GM18951 (cell line): ENCODE data around the gene KLRK1.
"Not testable (repeated sequence)": the region's sequence is repeated elsewhere in the genome, so short reads cannot be mapped to it uniquely, and the experiment has no call there.

Experiments used
- POLR2A ChIP-seq: IDR thresholded peaks from 4 replicates; pipeline ENCODE4 v1.6.1; 2011; ENCODE audit warnings: mild to moderate bottlenecking; ENCODE audit not compliant: insufficient read length, insufficient read depth; ENCODE audit errors: extremely low read depth
- in situ Hi-C: fragments of 300-500 bp; cut with MboI; formaldehyde crosslinking; loops from one replicate; pipeline ENCODE4 v1.12.0; 2022; ENCODE audit warnings: low sequenced_read_pairs, mixed read lengths, inconsistent platforms; ENCODE audit not compliant: unreplicated experiment

KLRK1 gene

DNA sequence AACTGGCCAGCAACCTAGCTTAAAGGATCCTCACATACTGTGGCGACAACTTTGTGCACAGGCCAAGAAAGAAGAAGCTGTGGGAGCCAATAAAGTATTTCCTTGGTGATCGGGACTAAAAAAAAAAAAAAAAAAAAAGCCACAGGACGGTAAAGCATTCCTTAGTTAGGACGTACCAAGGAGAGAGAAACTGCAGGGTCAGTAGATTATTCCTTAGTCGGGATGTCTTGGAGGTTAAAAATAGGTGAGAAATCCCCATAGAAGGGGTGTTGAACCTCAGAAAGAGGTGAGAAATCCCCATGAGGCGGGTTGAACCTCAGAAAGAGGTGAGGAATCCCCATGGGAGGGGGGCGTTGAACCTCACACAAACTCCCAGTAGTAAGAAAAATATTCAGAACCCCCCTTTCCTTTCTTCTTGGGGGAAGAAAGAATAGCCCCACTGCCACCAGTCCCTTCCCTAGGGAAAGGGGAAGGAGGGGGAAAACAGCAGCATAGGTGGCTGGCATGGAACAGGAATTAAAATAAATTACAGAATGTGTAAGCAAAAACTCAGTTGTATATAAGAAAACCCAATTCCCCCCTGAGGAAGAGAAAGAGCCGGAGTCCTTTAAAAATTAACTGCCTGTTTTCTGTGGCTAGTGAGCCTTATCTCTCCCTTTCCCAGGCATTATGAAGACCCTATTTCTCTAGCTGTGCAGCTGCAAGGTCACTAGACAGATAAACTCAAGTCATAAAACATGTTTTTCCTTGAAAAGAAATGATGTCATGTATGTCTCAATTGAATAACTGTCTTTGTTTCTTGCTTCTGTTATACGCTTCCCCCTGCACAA lies 26.8 kb downstream of the KLRK1 start:
- no peak for TF ChIP-seq POLR2A
- in situ Hi-C loops = no loop called here

DNA sequence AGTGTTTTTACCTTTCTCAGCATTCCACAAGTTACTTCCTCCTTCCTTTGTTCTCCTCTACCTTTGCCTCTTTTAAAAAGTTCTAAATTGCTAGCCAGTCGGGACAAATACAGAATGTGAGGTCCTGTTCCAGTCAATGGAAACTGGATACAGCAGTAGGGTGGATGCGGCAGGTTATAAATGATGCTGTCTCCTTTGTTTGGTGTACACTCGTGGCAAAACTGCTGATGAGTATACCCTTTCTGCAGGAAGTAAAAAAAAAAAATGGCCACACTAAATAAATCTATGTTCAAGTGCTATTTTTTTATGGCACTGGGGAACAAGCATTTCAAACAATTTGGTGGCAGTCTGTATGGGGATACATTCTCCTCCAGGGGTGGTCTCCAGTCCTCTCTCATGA lies 27.5 kb downstream of the KLRK1 start:
- in situ Hi-C loops = no loop called here
- no peak for TF ChIP-seq POLR2A

DNA sequence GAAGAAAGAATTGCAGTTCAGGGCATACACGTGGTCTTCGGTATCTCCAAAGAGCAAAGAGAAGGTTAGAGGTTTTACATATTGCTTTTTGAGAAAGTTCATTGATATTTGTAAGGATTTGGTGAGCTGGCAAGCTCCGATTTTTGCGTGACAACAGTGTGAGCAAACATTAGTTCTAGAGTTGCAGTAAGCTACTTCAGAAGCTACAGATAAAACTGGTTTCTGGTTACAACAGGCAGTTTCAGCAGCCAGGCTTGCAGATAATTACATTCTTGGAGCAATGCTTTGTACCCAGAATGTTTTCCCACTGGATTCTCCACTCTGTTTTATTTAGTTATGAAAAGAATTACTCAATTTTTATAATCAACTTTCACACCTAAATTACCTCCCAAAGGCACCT lies 28.2 kb downstream of the KLRK1 start:
- in situ Hi-C loops = no loop called here
- TF ChIP-seq POLR2A = no peak

DNA sequence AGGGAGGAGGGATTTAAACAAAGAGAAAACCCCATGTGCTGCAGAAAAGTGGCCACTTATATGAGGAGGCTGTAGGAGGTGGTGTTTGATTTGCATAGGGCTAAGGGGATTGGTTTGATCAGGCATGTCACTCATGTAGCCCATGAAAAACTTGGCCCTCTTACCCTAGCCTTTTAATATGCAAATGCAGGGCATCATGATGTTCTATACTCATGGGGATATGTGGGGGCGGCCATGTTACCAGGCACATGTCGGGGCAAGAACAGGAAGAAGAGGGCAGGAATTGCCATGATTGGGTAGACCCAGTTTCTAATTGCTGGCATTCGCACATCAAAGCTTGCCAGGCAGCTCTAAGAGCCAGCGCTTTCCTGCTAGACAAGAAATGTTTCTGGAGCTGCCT lies 28.8 kb downstream of the KLRK1 start:
- TF ChIP-seq POLR2A = no peak
- in situ Hi-C loops = no loop called here

DNA sequence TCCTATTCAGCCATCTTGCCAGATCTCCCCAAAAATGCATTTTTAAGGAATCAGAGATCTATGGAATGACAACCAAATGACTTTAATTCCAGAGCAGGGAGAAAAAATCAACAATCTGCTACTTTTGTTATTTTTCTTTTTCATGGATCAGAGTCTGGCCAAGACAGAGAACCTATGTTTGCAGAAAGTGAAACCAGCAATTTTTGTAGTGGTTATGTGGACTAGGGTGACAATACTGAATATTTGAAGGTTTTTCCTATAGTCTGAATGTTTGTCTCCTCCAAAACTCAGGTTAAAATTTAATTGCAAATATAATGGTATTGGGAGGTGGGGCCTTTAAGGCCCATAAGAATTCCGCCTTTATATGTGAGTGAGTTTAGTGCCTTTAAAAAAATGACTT lies 30.9 kb downstream of the KLRK1 start:
- TF ChIP-seq POLR2A = no peak
- in situ Hi-C loops = no loop called here

DNA sequence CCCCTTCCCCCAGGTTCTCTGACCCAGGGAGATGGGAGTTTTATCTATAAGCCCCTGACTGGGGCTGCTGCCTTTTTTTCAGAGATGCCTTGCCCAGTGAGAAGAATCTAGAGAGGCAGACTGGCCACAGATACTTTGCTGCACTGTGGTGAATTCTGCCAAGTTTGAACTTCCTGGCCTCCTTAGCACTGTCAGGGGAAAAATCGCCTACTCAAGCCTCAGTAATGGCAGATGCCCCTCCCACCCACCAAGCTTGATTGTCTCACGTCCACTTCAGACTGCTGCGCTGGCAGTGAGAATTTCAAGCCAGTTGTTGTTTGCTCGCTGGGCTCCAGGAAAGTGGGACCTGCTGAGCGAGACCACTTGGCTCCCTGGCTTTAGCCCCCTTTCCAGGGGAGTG lies 31.7 kb downstream of the KLRK1 start:
- no peak for TF ChIP-seq POLR2A
- in situ Hi-C loops = no loop called here

DNA sequence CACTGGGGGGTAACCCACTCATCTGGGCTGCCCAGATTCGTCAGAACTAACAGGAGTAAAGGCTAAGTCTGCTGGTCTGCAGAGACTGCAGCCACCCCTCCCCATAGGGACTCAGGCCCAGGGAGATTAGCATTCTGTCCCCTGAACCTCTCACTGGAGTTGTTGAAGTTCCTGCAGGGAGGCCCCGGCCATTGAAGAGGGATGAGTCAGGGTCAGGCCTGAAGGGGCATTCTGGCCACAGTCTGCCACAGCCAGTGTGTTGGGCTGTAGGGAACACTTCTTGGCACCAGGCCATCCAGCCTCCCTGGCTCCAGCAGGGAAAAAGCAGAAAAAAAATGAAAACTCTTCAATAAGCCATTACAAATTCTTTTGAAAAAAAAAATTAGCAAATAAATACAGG lies 35.3 kb downstream of the KLRK1 start:
- in situ Hi-C loops = no loop called here

DNA sequence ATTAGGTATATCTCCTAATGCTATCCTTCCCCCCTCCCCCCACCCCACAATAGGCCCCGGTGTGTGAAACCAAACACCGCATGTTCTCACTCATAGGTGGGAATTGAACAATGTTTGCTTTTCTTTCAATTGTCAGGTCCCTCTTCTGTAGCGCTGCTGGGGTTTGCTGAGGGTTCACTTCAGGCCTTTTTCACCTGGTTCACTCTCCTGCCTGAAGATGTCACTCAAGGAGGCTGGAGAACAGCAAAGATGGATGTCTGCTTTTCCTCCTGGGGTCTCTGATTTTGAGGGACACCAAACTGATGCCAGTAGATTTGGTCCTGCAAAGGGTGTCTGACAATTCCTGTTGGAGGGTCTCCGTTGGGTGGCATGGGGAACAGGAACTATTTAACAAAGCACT lies 35.8 kb downstream of the KLRK1 start:
- in situ Hi-C loops = no loop called here
- TF ChIP-seq POLR2A = no peak

More for the DNA sequence above, 35.3 kb downstream of the KLRK1 start:
- TF ChIP-seq POLR2A = no peak

DNA sequence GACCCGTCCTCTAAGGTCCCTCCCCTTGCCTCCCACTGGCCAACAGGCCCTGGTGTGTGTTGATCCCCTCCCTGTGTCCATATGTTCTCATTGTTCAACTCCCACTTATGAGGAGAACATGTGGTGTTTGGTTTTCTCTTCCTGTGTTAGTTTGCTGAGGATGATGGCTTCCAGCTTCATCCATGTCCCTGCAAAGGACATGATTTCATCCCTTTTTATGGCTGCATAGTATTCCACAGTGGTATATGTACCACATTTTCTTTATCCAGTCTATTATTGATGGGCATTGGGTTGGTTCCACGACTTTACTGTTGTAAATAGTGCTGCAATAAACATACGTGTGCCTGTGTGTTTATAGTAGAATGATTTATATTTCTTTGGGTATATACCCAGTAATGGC lies 38.4 kb downstream of the KLRK1 start:
- in situ Hi-C loops = not testable (repeated sequence)

DNA sequence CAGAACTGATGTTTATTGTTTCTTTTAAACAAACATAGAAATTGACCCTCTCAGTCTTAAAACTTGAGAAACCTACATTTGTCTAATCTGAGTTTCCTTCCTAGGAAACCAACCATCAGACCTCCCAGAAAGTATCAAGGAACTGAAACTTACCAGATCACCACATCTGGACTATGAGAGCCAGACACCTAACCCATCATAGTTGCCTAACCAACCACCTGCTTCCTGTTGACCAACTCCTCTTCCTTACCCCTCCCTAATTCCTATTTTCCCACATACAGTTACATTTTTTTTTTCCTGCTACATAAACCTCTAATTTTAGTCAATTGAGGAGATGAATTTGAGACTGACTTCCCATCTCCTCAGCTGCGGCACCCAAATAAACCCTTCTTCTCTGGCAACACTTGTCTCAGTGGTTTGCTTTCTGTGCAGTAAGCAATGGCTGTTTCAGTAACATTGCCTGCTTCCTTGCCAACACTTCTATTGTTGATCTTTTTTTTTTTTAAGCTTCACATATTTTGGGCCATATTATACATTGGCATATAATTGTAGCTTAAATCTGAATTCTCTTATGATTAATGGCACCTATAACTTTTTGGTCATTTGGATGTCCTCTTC lies 47.8 kb downstream of the KLRK1 start:
- no peak for TF ChIP-seq POLR2A
- in situ Hi-C loops = no loop called here

DNA sequence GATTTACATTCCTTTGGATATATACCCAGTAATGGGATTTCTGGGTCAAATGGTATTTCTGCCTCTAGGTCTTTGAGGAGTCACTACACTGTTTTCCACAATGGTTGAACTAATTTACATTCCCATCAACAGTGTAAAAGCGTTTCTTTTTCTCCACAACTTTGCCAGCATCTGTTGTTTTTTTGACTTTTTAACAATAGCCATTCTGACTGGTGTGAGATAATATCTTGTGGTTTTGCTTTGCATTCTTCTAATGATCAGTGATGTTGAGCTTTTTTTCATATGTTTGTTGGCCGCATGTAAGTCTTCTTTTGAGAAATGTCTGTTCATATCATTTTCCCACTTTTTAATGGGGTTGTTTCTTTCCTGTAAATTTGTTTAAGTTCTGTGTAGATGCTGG lies 48.9 kb downstream of the KLRK1 start:
- in situ Hi-C loops = not testable (repeated sequence)

DNA sequence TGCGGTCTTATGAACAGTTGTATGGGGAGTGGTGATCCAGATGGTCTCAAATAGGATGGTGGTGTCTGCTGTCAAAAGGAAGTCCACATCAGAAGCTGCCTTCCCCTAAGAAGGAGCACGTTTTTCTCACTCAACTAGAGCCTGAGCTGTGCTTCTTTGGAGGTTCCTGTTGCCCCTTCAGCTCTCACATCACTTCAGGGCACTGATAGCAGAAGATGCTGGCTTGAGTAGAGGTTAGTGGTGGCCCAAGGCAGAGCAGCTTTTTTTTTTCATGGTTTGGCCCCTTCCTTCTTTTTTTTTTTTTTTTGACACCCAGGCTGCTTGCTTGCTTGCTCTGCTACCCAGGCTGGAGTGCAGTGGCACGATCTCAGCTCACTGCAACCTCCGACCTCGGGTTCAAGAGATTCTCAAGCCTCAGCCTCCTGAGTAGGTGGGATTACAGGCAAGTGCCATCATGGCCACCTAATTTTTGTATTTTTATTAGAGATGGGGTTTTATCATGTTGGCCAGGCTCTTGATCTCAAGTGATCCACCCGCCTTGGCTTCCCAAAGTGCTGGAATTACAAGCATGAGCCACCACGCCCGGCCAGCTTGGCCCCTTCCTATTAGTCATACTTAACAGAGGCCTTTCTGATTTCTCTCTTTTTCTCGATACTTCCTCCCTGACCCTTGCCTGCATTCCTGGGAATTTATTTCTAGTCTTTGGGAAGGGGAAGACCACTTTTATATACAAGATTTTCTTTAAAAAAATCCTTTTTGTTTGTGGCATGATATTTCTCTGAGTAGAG lies 50.6 kb downstream of the KLRK1 start:
- in situ Hi-C loops = no loop called here
- TF ChIP-seq POLR2A = no peak

DNA sequence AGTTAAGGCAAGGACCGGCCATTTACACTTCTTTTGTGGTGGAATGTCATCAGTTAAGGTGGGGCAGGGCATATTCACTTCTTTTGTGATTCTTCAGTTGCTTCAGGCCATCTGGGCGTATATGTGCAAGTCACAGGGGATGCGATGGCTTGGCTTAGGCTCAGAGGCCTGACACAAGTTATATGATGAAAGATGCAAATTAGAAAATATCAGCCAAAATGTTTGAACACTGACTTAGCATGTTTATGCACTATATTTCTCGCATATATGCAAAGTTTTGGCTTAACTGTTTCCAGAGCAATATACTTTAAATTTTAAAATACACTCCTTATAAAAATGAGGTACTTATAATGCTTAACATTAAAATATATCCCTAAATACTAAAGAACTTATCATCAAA lies 51.4 kb downstream of the KLRK1 start:
- in situ Hi-C loops = not testable (repeated sequence)

DNA sequence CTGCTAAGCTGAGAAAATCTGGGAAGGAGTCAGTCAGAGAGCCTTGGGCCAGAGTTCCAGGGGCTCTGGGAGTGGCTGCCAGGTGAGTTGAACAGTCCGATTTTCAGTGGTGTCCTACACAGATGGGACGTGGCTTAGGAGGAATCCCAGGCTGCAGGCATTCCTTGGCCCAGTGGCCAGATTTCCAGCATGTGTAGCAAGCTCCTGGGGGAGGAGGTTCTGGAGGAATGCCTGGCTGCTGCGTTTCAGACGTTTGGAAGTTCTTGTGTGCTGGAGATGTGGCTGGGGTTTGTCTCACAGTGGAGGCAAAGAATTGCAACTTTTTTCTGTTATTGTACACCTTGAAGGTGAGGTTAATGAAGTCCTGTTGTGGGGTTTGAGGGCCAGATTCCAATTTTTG lies 53.6 kb downstream of the KLRK1 start:
- in situ Hi-C loops = not testable (repeated sequence)

DNA sequence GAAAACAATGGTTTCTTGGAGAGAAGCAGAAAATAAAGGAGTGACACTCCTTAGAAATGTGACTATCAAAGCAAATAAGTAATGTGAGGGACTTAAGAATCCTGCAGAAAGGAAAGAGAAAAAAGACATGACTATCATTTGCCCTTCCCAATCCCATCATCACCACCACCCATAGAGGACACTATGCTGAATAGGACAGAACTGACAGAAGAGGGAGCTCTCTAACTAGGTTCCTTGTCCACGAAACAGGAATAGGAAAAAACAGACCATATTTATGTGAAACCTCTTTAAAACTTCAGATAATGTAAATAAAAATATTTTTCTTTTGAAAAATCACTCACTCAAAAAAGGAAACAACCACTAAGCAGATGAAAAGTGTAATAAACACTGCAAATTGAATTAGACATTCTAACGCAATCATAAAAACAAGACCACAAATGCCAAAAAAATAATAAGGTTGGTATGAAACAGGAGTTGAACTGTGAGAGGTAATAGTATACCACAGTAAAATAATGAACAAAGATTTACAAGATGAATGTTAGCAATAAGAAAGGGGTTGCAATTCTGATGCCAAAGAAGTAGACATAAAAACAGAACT lies 58.1 kb downstream of the KLRK1 start:
- TF ChIP-seq POLR2A = no peak
- in situ Hi-C loops = no loop called here

DNA sequence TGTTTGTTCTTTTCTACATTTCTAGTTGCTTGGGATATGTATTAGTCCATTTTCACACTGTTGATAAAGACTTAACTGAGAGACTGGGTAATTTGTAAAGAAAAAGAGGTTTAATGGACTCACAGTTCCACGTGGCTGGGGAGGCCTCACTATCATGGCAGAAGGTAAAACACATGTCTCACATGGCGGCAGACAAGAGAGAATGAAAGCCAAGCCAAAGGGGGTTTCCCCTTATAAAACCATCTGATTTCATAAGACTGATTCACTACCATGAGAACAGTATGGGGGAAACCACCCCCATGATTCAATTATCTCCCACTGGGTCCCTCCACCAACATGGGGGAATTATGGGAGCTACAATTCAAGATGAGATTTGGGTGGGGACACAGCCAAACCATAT lies 61.1 kb downstream of the KLRK1 start:
- in situ Hi-C loops = not testable (repeated sequence)
